HG02763 (cell line): ENCODE measurements around the gene SELE.

Experiments used
- ATAC-seq: cut with Tn5 transposase; IDR thresholded peaks from one replicate; pipeline ENCODE4 v1.9.1; 2021; ENCODE audit warnings: mild to moderate bottlenecking, moderate library complexity; ENCODE audit not compliant: unreplicated experiment

SELE gene, protein sequence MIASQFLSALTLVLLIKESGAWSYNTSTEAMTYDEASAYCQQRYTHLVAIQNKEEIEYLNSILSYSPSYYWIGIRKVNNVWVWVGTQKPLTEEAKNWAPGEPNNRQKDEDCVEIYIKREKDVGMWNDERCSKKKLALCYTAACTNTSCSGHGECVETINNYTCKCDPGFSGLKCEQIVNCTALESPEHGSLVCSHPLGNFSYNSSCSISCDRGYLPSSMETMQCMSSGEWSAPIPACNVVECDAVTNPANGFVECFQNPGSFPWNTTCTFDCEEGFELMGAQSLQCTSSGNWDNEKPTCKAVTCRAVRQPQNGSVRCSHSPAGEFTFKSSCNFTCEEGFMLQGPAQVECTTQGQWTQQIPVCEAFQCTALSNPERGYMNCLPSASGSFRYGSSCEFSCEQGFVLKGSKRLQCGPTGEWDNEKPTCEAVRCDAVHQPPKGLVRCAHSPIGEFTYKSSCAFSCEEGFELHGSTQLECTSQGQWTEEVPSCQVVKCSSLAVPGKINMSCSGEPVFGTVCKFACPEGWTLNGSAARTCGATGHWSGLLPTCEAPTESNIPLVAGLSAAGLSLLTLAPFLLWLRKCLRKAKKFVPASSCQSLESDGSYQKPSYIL

DNA sequence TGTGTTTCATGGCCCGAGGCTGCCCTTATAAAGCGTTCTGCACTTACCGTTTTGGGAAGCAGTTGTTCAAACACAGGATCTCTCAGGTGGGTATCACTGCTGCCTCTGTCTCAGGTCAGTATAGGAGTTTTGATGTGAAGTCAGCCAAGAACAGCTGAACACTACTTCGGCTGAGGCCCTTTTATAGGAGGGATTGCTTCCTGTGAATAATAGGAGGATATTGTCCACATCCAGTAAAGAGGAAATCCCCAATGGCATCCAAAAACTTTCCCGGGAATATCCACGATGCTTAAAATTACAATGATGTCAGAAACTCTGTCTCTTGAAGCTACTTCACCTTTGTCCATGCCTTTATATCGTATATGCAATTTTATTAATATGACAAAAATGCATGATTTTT is at the start of gene SELE:
Gene SELE, minus strand, starts transcription at position 156 of the 400 bp plus-strand sequence. CDS start 467 bp downstream, outside the sequence.
- ATAC-seq: no peak

DNA sequence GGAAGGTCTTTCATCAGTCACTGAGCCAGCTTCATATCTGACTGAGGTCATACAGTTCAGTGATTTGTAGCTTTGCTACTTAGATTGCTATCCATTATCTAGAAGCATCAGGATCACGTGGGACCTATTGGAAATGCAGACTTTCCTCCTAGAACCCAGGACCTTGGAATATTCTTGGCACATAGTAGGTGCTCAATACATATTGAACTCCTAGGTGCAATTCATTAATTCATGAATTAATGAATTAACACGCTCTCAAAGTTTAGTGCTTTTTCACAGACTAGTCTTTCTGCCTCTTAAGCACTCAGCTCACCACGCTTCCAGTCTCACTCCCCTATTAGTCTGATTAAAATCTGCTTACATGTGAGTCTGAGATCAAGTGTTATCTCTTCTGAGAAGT is 48.7 kb upstream of the SELE start:
- no peak for ATAC-seq

DNA sequence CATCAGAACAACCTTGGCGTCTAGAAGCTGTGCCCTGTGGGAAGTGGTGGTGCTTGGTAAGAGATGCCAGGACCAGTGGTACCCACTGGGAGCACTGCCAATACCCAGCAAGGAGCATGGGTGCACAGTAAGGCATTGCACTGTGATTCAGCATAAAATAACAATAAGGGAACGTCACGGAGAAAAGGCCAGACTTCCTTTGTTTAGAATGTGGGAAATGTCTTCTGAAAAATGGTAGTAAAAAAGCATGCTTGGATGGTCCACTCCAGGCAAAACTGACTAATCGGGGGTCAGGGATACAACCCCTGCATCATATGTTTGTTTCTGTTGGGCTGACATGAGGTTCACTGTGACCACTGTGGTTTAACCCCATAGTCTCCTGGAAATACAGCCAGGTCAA is 46.1 kb upstream of the SELE start:
- no peak for ATAC-seq

DNA sequence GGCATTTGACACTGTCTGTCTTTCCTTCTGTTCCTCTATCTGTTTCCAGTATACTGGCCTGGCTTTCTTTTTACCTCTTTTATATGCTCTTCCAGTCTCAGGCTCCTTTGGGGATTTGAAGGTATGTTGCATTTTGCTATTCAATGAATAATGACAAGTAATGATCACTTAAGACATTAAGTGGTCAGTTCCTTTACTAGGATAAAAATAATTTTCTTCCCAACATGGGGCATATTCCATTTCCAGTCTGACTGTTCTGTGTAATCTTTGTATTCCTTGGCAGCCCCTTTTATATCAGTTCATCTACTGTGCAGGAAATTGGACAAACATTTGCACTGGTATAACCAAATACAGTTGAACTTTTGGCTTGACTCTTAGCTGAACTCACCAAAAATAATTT is 45.3 kb upstream of the SELE start:
- no peak for ATAC-seq

DNA sequence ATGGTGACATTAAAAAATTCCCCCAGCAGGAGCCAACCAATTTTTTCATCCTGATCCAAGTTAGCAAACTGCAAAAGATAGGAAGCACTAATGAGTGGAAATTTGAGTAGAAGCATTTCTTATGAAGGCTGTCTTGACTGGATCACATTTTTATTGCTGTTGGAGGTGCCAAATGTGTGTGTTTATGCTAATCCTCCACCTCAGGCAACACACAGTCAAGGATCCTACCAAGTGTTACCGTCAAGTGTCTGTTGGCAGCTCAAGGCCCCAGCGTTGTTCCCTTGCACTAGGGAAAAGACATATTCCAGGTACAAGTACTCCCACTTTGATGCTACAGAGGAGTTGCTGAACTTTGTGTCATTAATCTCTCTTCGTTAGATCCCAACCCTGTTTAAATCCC is 42.6 kb upstream of the SELE start:
- no peak for ATAC-seq

DNA sequence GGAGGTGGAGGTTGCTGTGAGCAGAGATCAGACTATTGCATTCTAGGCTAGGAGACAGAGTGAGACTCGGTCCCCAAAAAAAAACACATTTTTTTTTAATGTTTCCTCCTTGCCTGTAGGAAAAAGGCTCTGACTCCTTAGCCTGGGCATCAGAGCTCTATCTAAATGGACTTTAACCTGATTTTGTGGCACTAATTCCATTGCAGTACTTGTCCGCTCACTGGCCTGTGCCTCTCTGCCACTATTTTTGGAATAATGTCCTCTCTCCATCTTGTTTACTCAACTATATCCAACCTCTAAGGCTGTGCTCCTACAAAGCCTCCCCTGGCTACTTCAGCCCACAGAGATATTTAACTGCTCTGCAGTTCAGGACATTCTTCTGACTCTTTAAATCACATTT is 34.3 kb upstream of the SELE start:
- ATAC-seq: no peak

DNA sequence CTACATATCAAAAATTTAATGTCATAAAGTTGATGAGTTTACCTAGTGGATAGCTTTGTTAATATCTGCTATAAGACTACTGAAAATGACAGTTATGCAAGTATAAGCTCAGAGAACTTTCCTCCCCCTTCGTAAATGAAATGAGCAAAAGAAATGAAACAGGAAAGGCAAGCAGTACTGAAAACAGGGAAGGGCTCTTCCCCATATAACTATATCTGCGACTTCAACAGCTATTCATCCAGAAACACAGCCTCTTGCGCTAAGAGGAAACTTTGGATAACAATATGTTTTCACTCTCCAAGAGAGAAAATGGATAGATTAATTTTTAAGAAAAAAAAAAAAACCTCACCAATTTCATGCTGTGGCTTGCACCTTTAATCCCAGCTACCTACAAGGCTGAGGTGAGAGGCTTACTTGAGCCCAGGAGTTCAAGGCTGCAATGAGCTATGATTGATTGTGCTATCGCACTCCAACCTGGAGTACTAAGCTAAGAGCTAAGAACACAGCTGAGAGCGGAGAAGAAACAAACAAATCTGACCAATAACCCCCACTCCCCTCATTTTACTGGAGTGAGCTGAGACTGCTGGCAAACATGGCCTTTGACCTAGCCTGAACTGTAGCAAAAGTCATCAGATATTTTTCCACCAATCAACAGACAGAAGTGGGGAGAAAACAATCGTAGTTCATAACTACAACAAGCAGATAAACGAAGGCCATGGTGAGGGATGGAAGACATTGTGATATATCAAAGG is 31.9 kb upstream of the SELE start:
- no peak for ATAC-seq

DNA sequence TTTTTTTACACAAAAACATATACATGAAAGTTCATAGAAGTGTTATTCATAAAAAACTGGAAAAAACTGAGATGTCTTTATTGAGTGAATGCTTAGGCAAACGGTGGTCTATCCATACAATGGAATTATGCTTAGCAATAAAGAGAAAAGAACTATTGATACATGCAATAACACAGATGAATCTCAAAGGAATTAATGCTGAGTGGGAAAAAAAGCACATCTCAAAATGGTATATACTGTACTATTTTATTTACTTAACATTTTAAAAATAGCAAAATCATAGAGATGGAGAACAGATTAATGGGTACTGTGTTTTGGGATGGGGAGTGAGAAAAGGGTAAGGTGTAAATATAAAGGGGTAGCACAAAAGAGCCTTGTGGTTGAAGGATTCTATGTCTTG is 31.0 kb upstream of the SELE start:
- no peak for ATAC-seq

DNA sequence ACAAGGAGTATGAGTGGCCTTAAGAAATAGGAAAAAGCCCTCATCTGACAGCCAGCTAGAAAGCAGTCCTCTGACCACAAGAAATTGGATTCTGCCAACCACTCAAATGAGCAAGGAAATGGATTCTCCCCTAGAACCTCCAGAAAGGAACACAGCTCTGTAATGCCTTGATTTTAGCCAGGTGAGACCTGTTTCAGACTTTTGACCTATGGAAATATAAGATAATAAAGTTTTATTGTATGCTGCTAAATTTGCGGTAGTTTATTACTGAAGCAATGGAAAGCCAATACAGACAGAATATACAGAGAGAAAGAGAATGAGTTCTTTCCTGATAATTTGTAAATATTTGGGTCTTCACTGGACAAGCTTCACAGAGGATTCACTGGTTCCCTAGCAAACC is 28.8 kb upstream of the SELE start:
- ATAC-seq: no peak

DNA sequence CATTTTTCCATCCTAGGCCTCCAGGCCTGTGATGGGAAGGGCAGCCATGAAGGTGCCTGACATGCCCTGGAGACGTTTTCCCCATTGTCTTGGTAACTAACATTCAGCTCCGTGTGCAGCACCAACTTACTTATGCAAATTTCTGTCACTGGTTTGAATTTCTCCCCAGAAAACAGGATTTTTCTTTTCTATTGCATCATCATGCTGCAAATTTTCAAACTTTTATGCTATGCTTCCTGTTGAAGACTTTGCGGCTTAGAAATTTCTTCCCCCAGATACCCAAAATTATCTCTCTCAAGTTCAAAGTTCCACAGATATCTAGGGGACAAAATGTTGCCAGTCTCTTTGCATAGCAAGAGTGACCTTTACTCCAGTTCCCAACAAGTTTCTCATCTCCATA is 25.2 kb upstream of the SELE start:
- no peak for ATAC-seq

DNA sequence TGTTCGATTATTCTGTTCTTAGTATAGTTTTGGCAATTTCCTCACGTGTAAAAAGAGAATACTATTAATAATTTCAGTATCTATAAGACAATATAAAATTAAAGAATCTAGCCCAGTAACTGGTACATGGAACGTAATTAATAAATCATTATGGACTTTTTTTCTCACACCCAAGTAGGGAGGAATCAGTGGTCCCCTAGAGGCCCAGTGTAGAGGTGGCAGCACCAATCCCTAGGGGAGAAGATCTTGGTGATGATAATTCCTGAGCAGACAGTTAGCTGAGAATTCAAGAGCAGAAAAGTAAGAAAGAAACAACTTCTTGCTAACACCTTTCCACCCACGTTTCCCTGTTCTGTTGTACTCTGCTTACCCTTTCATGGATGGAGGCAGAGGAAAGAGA is 19.7 kb upstream of the SELE start:
- no peak for ATAC-seq

DNA sequence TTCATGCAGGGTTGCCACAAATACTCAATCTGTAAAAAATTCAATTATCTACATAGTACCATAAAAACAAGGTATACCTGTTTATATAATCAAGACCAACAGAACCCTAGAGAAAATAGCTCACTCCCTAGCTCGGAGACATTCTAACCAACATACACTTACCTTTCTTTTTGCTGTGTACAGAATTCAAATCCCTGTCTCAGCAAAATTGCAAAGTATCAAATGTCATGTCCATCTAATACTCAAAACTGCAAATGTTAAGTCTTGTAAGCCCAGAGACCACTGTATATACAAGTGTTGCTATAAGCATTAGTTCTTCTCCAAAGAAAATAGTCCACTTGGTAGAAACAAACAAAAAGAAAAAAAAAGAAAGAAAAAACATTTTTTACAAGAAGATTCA is 16.2 kb upstream of the SELE start:
- no peak for ATAC-seq

DNA sequence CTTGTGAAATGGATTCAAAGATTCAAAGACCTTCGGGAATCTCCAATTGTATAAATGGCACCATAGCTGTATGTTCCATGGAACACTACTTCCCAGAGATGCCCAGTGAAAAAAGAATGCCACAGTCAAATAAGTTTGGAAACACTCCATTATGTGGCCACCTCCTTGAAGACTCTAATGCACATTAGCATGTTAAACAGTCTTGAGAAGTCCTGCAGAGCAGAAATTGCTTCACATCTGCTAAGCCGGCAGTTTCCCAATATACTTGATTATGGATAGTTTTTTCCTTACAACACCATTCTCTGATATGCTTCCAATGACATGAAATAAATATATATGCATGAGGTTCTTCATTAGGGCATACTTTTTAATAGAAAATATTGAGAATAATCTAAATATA is 12.7 kb upstream of the SELE start:
- ATAC-seq: no peak

DNA sequence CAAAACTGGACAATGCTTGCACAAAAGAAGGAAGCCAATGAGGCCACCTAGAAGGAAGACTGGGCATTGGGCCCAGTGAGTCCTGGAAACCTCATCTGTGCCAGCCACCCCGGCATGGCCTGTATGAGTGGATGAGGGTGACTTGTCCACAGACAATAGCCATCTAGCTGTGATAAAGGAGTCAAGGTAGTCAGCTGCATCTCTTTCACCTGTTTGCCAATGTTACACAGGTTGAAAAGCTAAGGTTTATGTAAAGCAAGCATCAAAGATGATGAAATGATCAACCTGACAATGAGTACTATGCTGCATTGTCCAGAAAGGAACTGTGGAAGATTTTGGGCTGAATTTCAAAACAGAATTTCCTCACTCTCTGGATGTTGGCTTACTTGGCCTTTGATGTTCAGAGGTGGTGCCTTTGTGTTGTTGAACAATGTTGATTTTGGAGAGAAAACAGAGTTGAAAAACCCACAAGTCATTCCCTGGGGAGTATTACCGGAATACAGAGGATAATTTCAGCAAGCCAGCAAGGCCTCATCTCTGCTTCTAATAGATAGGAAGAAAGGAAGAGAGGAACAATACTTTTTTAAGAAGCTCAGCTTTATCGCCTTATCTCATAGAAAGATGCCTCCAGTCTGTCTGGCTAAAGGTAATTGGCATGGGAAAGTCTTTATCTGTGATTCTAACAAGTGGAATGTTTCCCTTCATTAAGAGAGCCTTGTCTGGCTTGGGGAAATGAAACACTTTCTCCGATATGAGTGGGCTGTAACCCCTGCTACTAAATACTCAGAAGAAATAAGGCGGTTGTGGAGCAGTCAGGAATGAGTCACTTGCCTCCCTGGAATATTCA is 11.4 kb upstream of the SELE start:
- no peak for ATAC-seq

DNA sequence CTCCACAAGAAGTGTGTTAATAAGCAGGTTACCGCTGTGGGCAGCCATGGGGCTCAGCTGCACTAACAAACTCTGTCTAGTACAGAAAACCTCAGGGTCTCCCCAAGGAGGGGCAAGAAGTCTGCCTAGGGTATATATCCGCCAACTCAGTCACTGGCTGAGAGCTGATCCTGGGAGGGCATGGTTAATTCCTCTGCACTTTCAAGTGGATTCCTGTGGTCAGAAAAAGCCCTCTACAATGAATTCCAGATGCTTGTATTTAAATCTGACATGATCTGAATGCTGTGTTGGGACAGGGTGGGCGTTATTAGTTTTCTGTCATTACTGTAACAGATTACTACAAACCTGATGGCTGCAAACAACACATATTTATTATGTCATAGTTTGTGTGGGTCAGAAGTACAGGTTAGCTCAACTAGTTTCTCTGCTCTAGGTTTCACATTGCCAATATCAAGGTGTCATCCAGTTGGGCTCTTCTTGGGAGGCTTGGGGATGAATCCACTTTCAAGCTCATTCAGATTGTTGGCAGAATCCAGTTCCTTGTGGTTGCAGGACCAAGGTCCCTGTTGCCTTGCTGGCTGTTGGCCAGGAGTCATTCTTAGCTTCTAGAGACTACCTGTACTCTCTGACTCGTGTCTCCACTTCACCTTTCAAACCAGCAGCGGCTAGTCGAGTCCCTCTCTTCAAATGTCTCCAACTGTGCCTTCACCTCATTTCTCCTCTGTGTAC is 8.0 kb upstream of the SELE start:
- no peak for ATAC-seq

DNA sequence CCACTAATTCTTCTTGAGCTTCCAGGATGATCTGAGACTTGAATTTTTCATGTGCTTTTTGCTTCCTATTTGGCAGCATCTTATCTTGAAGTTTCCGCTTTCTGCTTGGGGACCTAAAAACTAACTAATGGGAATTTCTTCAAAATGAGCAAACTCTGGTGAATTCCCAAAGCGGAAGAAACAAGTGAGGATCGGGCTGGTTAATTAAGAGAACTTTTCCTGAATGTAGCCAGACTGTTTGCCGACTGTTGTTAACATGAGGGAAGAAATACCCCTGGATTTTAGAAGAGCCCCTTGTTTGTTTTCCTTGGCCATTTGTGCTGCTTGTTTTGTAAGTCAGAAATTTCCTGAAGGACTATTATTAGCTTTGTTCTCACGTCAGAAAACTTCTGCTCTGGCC is 6.1 kb upstream of the SELE start:
- ATAC-seq: no peak

DNA sequence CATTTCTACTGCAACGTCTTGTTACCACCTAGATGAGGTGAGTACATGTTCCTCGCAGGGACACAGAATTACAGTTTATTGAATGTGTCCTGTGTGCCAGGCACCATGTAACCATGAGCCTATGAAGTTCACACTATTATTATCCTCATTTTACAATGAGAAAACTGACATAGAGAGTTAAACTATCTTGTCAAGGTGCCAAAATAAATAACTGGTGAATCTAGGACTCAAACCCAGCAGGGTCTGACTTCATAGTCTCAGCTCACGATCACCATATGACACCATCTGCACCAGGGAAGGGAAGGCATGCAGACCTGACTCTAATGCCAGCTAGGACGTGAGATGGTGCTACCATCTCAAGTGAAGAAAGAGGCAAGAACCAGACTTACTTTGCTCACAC is 2.4 kb downstream of the SELE start:
- no peak for ATAC-seq

DNA sequence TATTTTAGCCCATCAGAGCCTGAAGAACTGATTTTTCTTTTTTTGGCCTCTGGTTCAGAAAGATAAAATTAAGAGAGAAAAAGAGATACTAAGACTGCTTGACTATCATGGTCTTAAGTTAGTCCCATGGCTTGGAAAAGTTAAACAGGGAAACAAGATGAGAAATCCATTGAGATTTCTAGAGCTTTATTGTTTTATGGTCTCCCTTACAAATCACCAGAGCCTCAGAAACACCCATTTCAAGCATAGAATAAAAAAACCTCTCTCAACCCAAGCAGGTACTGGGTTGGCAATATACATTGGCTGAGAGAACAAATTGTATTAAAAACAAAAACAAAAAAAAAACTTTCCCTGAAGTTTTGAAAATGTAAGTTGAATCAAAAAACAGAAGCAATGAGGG is 3.9 kb downstream of the SELE start:
- no peak for ATAC-seq

DNA sequence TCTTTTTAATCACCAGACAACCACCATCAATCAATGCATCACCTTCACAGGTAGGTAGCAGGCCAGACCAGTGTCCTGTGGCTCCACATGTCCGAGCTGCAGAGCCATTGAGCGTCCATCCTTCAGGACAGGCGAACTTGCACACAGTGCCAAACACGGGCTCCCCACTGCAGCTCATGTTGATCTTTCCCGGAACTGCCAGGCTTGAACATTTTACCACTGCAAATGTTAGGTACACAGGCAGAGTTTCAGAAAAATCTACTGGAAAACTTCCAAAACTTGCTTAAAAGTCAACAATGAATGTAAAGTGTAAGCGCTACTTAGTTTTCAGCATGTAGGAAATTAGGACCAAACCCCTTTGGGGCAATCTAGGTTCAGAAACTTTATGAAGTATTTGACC is 6.6 kb downstream of the SELE start:
- ATAC-seq: no peak

DNA sequence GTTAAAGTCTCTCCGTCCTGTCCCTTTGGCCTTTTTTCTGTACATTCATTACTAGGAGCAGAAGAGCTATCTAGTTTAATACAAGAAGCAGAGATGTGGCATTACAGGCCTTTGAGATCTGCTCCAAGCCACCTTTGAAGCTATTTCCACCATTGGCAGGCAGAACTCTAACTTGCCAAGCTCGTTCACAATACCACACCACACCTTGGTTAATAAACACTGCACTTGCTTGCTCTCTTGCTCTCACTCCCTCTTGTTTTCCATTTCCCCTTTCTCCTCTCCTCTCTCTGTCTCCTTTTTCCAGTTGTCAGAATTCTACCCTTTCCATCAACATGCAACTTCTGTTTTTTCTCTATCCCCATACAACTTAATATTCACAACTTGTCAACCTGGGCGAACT is 7.0 kb downstream of the SELE start:
- no peak for ATAC-seq

DNA sequence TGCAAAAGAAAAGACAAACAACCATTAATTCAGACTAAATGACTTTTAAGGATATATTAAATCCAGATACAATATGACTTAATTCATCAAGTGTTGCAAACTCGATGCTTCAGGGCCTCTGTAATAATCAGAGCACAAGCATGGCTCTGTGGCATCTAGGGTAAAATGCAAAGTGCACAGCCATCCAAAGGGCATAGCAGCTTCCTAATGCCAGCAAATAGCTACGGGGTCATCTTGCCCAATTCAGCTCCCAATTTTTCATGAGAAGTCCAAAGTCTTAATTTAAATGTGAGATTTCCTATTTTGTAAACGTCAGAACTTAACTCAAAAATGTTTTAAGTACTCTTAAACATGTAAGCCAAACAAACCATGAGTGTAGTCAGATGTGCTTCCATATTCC is 7.9 kb downstream of the SELE start:
- ATAC-seq: no peak
